Activated T-cell treated with anti-CD3 and anti-CD28 coated beads, Interleukin-2, amount 50 U/mL, for 4 hours (primary cell): ENCODE measurements around the gene ZBTB20. TPM values are rescaled to one million over a fixed set of nuclear protein-coding genes. Genes with fewer than 3 reads are reported as not detected.

Source experiments
- ATAC-seq, 2 donors: fragments of 200-7000 bp; cut with Tn5 transposase; one replicate each; pipeline ENCODE4 v1.10.0; 2021
- DNase-seq: peaks from one replicate; pipeline ENCODE4 v3.0.0-alpha.2; 2020
- H3K27me3 Mint-ChIP-seq: one replicate; pipeline ENCODE4 v1.8.0; 2021; ENCODE audit warnings: low read depth, mixed read lengths
- H3K36me3 Mint-ChIP-seq: one replicate; pipeline ENCODE4 v1.8.0; 2022; ENCODE audit warnings: mixed read lengths; ENCODE audit not compliant: insufficient read depth
- H3K4me1 Mint-ChIP-seq: one replicate; pipeline ENCODE4 v1.8.0; 2021; ENCODE audit warnings: low read depth, mixed read lengths
- H3K4me3 Mint-ChIP-seq: one replicate; pipeline ENCODE4 v1.8.0; 2021; ENCODE audit warnings: mild to moderate bottlenecking, moderate library complexity, mixed read lengths
- H3K9me3 Mint-ChIP-seq: one replicate; pipeline ENCODE4 v1.8.0; 2021; ENCODE audit warnings: mixed read lengths
- total RNA-seq, 3 donors: library from RNA; stranded (reverse); gene quantifications; one replicate each; pipeline ENCODE4 v1.2.1, GENCODE V29; 2021

Gene ZBTB20
- total RNA-seq, 3 donors from 2014 or later: 0.91 to 2.8 (median 1.8) TPM

GRCh38 chr3:114566162-114566755 is 580.8 kb downstream of the ZBTB20 start:
- Mint-ChIP-seq H3K4me1 (peaks cover 9% of the 10 kb centered on the region), H3K4me3 (no peak overlapping the region), H3K9me3 (peaks cover 5% of the 10 kb centered on the region), H3K36me3 (peaks cover 21% of the 10 kb centered on the region), H3K27me3 (no peaks in the 10 kb centered on the region)
- DNase-seq (no peak), ATAC-seq (no peak)

GRCh38 chr3:114565216-114565615 is 581.9 kb downstream of the ZBTB20 start:
- H3K36me3 Mint-ChIP-seq: peaks cover 24% of the 10 kb centered on the region
- H3K9me3 Mint-ChIP-seq: peaks cover 5% of the 10 kb centered on the region
- no peak for DNase-seq
- no peaks in the 10 kb centered on the region for H3K27me3 Mint-ChIP-seq
- peaks cover 9% of the 10 kb centered on the region for H3K4me1 Mint-ChIP-seq
- H3K4me3 Mint-ChIP-seq: no peak overlapping the region
- no peak for ATAC-seq

- peaks cover 5% of the 10 kb centered on the region for H3K9me3 Mint-ChIP-seq
- H3K36me3 Mint-ChIP-seq: peaks cover 27% of the 10 kb centered on the region
- H3K4me1 Mint-ChIP-seq: peaks cover 9% of the 10 kb centered on the region
- DNase-seq (no peak), ATAC-seq (no peak)
- H3K27me3 Mint-ChIP-seq: no peaks in the 10 kb centered on the region
- no peak overlapping the region for H3K4me3 Mint-ChIP-seq
Measured at GRCh38 chr3:114563720-114564119, 583.4 kb downstream of the ZBTB20 start.

- H3K36me3 Mint-ChIP-seq: peaks cover 28% of the 10 kb centered on the region
- no peaks in the 10 kb centered on the region for H3K27me3 Mint-ChIP-seq
- peaks cover 5% of the 10 kb centered on the region for H3K9me3 Mint-ChIP-seq
- H3K4me3 Mint-ChIP-seq: no peak overlapping the region
- DNase-seq (no peak), ATAC-seq (no peak)
- H3K4me1 Mint-ChIP-seq: peaks cover 9% of the 10 kb centered on the region
Measured at GRCh38 chr3:114562557-114562956, 584.5 kb downstream of the ZBTB20 start.

GRCh38 chr3:114558271-114558670 is 588.8 kb downstream of the ZBTB20 start:
- Mint-ChIP-seq H3K4me3 (no peak overlapping the region), H3K27me3 (no peaks in the 10 kb centered on the region), H3K36me3 (peaks cover 20% of the 10 kb centered on the region), H3K9me3 (no peaks in the 10 kb centered on the region), H3K4me1 (no peaks in the 10 kb centered on the region)
- ATAC-seq (no peak), DNase-seq (no peak)

GRCh38 chr3:114557791-114558190 is 589.3 kb downstream of the ZBTB20 start:
- Mint-ChIP-seq H3K9me3 (no peaks in the 10 kb centered on the region), H3K27me3 (no peaks in the 10 kb centered on the region), H3K4me1 (no peaks in the 10 kb centered on the region), H3K4me3 (no peak overlapping the region), H3K36me3 (peaks cover 21% of the 10 kb centered on the region)
- no peak for ATAC-seq
- no peak for DNase-seq

- Mint-ChIP-seq H3K9me3 (no peaks in the 10 kb centered on the region), H3K4me3 (no peak overlapping the region), H3K27me3 (no peaks in the 10 kb centered on the region), H3K4me1 (no peaks in the 10 kb centered on the region), H3K36me3 (peaks cover 17% of the 10 kb centered on the region)
- DNase-seq (no peak), ATAC-seq (no peak)
Measured at GRCh38 chr3:114556657-114557213, 590.4 kb downstream of the ZBTB20 start.

- H3K4me1 Mint-ChIP-seq: no peaks in the 10 kb centered on the region
- H3K9me3 Mint-ChIP-seq: no peaks in the 10 kb centered on the region
- H3K36me3 Mint-ChIP-seq: peaks cover 14% of the 10 kb centered on the region
Measured at GRCh38 chr3:114554731-114555130, 592.4 kb downstream of the ZBTB20 start.

GRCh38 chr3:114553949-114554593 is 593.0 kb downstream of the ZBTB20 start:
- no peaks in the 10 kb centered on the region for H3K27me3 Mint-ChIP-seq
- no peak overlapping the region for H3K4me3 Mint-ChIP-seq
- H3K36me3 Mint-ChIP-seq: peaks cover 14% of the 10 kb centered on the region
- no peaks in the 10 kb centered on the region for H3K4me1 Mint-ChIP-seq
- no peak for DNase-seq
- no peaks in the 10 kb centered on the region for H3K9me3 Mint-ChIP-seq
- ATAC-seq: no peak

More at GRCh38 chr3:114554731-114555130, 592.4 kb downstream of the ZBTB20 start:
- DNase-seq (no peak), ATAC-seq (no peak)
- Mint-ChIP-seq H3K4me3 (no peak overlapping the region), H3K27me3 (no peaks in the 10 kb centered on the region)

- DNase-seq (no peak), ATAC-seq (no peak)
- peaks cover 10% of the 10 kb centered on the region for H3K36me3 Mint-ChIP-seq
- no peaks in the 10 kb centered on the region for H3K9me3 Mint-ChIP-seq
- no peak overlapping the region for H3K4me3 Mint-ChIP-seq
- H3K4me1 Mint-ChIP-seq: no peaks in the 10 kb centered on the region
- no peaks in the 10 kb centered on the region for H3K27me3 Mint-ChIP-seq
Measured at GRCh38 chr3:114552527-114552812, 594.6 kb downstream of the ZBTB20 start.

GRCh38 chr3:114551770-114552526 is 595.1 kb downstream of the ZBTB20 start:
- no peak for DNase-seq
- H3K4me3 Mint-ChIP-seq: no peak overlapping the region
- H3K27me3 Mint-ChIP-seq: no peaks in the 10 kb centered on the region
- no peak for ATAC-seq
- no peaks in the 10 kb centered on the region for H3K4me1 Mint-ChIP-seq
- H3K36me3 Mint-ChIP-seq: peaks cover 10% of the 10 kb centered on the region
- H3K9me3 Mint-ChIP-seq: no peaks in the 10 kb centered on the region

GRCh38 chr3:114550165-114550564 is 596.9 kb downstream of the ZBTB20 start:
- H3K4me1 Mint-ChIP-seq: no peaks in the 10 kb centered on the region
- H3K4me3 Mint-ChIP-seq: no peak overlapping the region
- no peaks in the 10 kb centered on the region for H3K27me3 Mint-ChIP-seq
- peaks cover 12% of the 10 kb centered on the region for H3K36me3 Mint-ChIP-seq
- DNase-seq (no peak), ATAC-seq (no peak)
- no peaks in the 10 kb centered on the region for H3K9me3 Mint-ChIP-seq

- no peaks in the 10 kb centered on the region for H3K9me3 Mint-ChIP-seq
Measured at GRCh38 chr3:114545193-114545592, 601.9 kb downstream of the ZBTB20 start.

GRCh38 chr3:114542359-114542758 is 604.7 kb downstream of the ZBTB20 start:
- Mint-ChIP-seq H3K4me3 (no peak overlapping the region), H3K9me3 (peaks cover 3% of the 10 kb centered on the region), H3K27me3 (no peaks in the 10 kb centered on the region), H3K4me1 (no peaks in the 10 kb centered on the region), H3K36me3 (peaks cover 6% of the 10 kb centered on the region)
- no peak for DNase-seq
- no peak for ATAC-seq

More at GRCh38 chr3:114545193-114545592, 601.9 kb downstream of the ZBTB20 start:
- Mint-ChIP-seq H3K27me3 (no peaks in the 10 kb centered on the region), H3K4me3 (no peak overlapping the region), H3K36me3 (peaks cover 6% of the 10 kb centered on the region), H3K4me1 (no peaks in the 10 kb centered on the region)
- no peak for ATAC-seq
- no peak for DNase-seq

- DNase-seq: no peak
- ATAC-seq: no peak
- no peaks in the 10 kb centered on the region for H3K4me1 Mint-ChIP-seq
- peaks cover 3% of the 10 kb centered on the region for H3K9me3 Mint-ChIP-seq
- no peaks in the 10 kb centered on the region for H3K36me3 Mint-ChIP-seq
- H3K27me3 Mint-ChIP-seq: no peaks in the 10 kb centered on the region
- H3K4me3 Mint-ChIP-seq: no peak overlapping the region
Measured at GRCh38 chr3:114539525-114539924, 607.6 kb downstream of the ZBTB20 start.
